Ishikawa (cell line): Measurements from ENCODE around the gene TMEM35B.

Experiments used
- CEBPB ChIP-seq: IDR thresholded peaks from 2 replicates; pipeline ENCODE4 v1.6.1; 2012
- CREB1 ChIP-seq: IDR thresholded peaks from 2 replicates; pipeline ENCODE4 v1.6.1; 2012; ENCODE audit warnings: low read depth
- EGR1 ChIP-seq: IDR thresholded peaks from 2 replicates; pipeline ENCODE4 v1.6.1; 2012
- EP300 ChIP-seq: IDR thresholded peaks from 2 replicates; pipeline ENCODE4 v1.6.1; 2012; ENCODE audit warnings: borderline replicate concordance
- FOXM1 ChIP-seq: IDR thresholded peaks from 2 replicates; pipeline ENCODE4 v1.6.1; 2012; ENCODE audit warnings: low read depth, borderline replicate concordance
- NFIC ChIP-seq: IDR thresholded peaks from 2 replicates; pipeline ENCODE4 v1.6.1; 2012
- RAD21 ChIP-seq: IDR thresholded peaks from 2 replicates; pipeline ENCODE4 v1.6.1; 2012; ENCODE audit warnings: low read depth
- TAF1 ChIP-seq: IDR thresholded peaks from 2 replicates; pipeline ENCODE4 v1.6.1; 2012; ENCODE audit warnings: low read depth, mild to moderate bottlenecking
- TCF12 ChIP-seq: IDR thresholded peaks from 2 replicates; pipeline ENCODE4 v1.6.1; 2012; ENCODE audit warnings: low read depth
- TEAD4 ChIP-seq: IDR thresholded peaks from 2 replicates; pipeline ENCODE4 v1.6.1; 2012
- YY1 ChIP-seq: IDR thresholded peaks from 2 replicates; pipeline ENCODE4 v1.6.1; 2012; ENCODE audit warnings: low read depth
- ZBTB7A ChIP-seq: IDR thresholded peaks from 2 replicates; pipeline ENCODE4 v1.6.1; 2012; ENCODE audit warnings: low read depth
- TF ChIP-seq, protein P1 (sequence below): IDR thresholded peaks from 2 replicates; pipeline ENCODE4 v1.6.1; 2012
- TF ChIP-seq, protein P2 (sequence below): IDR thresholded peaks from 2 replicates; pipeline ENCODE4 v1.6.1; 2012
- TF ChIP-seq, protein P3 (sequence below): IDR thresholded peaks from 2 replicates; pipeline ENCODE4 v1.6.1; 2012; ENCODE audit warnings: low read depth, mild to moderate bottlenecking

The TMEM35B gene

DNA sequence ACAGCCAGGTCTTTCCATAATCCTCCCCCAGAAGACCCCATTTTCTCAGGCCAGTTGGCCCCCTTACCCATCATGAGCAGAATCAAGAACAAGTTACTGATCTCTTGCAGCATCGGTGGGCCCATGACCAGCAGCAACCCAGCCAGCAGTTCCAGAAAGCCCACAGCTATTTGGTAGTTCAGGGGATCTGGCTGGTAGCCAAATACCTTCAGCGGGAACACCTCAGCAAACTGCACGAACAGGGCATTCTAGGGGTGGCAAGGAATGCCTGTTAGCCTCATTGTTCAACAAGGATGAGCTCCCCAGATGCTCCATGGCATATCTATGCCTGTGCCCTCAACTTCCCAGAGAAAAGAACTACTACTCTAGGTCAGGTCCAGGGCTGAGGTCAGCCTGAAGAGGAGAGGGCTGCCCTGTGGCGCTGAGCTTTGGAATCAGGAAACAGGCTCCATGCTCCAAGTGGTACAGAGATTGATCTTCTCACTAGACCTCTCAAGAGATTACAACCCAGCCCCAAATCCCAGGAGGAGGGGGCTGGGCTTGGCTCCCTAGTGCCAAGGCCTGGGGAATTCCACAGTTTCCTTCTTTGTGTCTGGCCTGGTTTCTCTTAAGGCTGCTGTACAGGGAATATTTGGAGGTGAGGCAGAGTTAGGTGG is 1.3 kb downstream of the TMEM35B start:
- TF ChIP-seq YY1: no peak
- TF ChIP-seq NFIC: peak; percentile 63

DNA sequence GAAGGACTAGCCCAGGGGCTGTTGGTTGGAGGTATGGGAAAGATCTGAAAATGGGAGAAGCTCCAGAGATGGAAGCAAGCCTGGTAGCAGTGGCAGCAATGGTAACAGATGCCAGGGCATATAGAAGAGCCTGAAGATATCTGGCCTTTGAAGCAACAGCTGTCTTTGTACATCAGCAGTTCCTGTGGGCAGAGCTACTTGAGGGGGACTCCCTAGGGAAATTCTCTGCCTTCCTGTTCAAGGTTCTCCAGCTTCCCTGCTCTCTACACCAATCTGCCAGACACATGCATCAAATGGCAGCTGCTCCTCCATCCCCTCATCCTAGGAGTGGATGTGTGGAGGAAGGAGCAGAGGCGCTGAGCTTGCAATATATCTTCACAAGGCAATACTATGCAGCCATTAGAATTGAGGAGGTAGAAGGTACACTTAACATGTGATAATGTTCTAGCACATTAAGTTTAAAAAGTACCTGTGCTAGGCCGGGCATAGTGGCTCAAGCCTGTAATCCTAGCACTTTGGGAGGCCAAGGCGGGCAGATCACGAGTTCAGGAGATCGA is 2.2 kb downstream of the TMEM35B start:
- TF ChIP-seq, protein P1, sequence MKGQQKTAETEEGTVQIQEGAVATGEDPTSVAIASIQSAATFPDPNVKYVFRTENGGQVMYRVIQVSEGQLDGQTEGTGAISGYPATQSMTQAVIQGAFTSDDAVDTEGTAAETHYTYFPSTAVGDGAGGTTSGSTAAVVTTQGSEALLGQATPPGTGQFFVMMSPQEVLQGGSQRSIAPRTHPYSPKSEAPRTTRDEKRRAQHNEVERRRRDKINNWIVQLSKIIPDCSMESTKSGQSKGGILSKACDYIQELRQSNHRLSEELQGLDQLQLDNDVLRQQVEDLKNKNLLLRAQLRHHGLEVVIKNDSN: no peak
- TF ChIP-seq EP300 (no peak), YY1 (no peak), FOXM1 (no peak), NFIC (no peak), CEBPB (no peak), CREB1 (no peak), TCF12 (no peak), RAD21 (no peak), TAF1 (no peak), TEAD4 (no peak), EGR1 (no peak), ZBTB7A (no peak)
- TF ChIP-seq, protein P2, sequence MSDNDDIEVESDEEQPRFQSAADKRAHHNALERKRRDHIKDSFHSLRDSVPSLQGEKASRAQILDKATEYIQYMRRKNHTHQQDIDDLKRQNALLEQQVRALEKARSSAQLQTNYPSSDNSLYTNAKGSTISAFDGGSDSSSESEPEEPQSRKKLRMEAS: no peak
- TF ChIP-seq, protein P3, sequence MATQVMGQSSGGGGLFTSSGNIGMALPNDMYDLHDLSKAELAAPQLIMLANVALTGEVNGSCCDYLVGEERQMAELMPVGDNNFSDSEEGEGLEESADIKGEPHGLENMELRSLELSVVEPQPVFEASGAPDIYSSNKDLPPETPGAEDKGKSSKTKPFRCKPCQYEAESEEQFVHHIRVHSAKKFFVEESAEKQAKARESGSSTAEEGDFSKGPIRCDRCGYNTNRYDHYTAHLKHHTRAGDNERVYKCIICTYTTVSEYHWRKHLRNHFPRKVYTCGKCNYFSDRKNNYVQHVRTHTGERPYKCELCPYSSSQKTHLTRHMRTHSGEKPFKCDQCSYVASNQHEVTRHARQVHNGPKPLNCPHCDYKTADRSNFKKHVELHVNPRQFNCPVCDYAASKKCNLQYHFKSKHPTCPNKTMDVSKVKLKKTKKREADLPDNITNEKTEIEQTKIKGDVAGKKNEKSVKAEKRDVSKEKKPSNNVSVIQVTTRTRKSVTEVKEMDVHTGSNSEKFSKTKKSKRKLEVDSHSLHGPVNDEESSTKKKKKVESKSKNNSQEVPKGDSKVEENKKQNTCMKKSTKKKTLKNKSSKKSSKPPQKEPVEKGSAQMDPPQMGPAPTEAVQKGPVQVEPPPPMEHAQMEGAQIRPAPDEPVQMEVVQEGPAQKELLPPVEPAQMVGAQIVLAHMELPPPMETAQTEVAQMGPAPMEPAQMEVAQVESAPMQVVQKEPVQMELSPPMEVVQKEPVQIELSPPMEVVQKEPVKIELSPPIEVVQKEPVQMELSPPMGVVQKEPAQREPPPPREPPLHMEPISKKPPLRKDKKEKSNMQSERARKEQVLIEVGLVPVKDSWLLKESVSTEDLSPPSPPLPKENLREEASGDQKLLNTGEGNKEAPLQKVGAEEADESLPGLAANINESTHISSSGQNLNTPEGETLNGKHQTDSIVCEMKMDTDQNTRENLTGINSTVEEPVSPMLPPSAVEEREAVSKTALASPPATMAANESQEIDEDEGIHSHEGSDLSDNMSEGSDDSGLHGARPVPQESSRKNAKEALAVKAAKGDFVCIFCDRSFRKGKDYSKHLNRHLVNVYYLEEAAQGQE: no peak

DNA sequence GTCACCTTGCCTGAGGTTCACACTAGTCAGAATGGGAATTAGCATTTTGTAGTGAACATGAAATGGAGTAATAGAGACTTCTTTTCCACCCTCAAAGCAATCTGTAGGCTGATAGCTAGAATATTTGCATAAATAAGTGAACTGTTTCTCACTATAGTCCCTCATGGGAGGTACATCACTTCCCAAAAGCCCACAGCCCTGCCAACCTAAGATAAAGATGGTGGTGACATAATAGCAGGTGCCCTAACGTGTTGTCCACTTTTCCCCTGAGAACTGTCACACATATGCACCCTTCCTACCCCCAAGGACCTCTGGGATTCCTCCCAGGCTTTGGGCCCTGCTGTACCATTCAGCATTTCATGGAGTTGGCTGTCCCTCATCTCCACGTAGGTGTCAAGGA is 4.4 kb downstream of the TMEM35B start:
- TF ChIP-seq CEBPB (no peak), EGR1 (no peak), TCF12 (no peak), CREB1 (no peak), RAD21 (no peak), ZBTB7A (no peak), EP300 (no peak), TAF1 (no peak)
- TF ChIP-seq, protein P3: no peak
- TF ChIP-seq, protein P1: no peak
- TF ChIP-seq, protein P2: no peak

DNA sequence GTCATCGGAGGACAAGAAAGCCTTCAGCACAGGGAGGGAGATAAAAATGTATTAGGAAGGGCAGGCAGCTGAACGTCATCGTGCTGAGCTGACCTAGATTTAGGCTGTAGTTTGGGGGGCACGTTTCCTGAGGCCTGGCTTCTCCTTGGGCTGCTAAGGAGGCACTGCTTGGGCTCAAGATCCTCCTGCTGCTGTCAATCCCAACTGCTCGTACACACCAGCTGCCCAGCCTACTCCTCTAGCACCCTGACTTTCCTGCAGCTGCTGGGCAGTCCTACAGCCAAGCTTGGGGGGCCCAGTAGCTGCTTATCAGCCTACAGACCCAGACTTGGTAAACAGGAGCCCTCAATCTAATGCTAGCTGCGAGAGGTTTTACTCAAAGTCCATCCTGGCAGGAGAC is 6.2 kb downstream of the TMEM35B start:
- TF ChIP-seq TEAD4 (no peak), YY1 (no peak), EP300 (no peak), NFIC (no peak), FOXM1 (no peak), RAD21 (no peak), EGR1 (no peak), CEBPB (no peak), TAF1 (no peak), CREB1 (no peak), TCF12 (no peak), ZBTB7A (no peak)
- TF ChIP-seq, protein P3: no peak
- TF ChIP-seq, protein P1: no peak
- TF ChIP-seq, protein P2: no peak
